HG02571 (cell line): Measurements from ENCODE around the gene PXK.
A peak's percentile ranks its signal among the peaks of the same experiment; 100 is the strongest.
"Not testable (repeated sequence)": the region's sequence is repeated elsewhere in the genome, so short reads cannot be mapped to it uniquely, and the experiment has no call there.

ENCODE experiments used
- ATAC-seq: cut with Tn5 transposase; IDR thresholded peaks from one replicate; pipeline ENCODE4 v1.9.1; 2021; ENCODE audit warnings: mild to moderate bottlenecking, moderate library complexity; ENCODE audit not compliant: unreplicated experiment

PXK gene

GRCh38 chr3:58323529-58324390 lies 8.9 kb upstream of the PXK start:
- ATAC-seq: no peak

GRCh38 chr3:58324391-58325390 lies 8.0 kb upstream of the PXK start:
- ATAC-seq: no peak

- no peak for ATAC-seq
These were observed 7.1 kb upstream of the PXK start for GRCh38 chr3:58325525-58325992.

- no peak for ATAC-seq
These were observed 6.3 kb upstream of the PXK start for GRCh38 chr3:58326267-58326900.

GRCh38 chr3:58329150-58329921 lies 3.4 kb upstream of the PXK start:
- no peak for ATAC-seq

GRCh38 chr3:58329922-58330413 lies 2.7 kb upstream of the PXK start:
- ATAC-seq: no peak

- no peak for ATAC-seq
These were observed 1.0 kb upstream of the PXK start for GRCh38 chr3:58331593-58332152.

GRCh38 chr3:58333206-58334012 lies 717 bp downstream of the PXK start:
- ATAC-seq: peak; percentile 51

- ATAC-seq: no peak
These were observed 1.3 kb downstream of the PXK start for GRCh38 chr3:58334013-58334321.

GRCh38 chr3:58334506-58334884 lies 1.8 kb downstream of the PXK start:
- no peak for ATAC-seq

GRCh38 chr3:58335652-58335947 lies 2.9 kb downstream of the PXK start:
- no peak for ATAC-seq

GRCh38 chr3:58336135-58336882 lies 3.6 kb downstream of the PXK start:
- ATAC-seq: no peak

GRCh38 chr3:58337190-58337589 lies 4.5 kb downstream of the PXK start:
- no peak for ATAC-seq

- not testable (repeated sequence) for ATAC-seq
These were observed 6.5 kb downstream of the PXK start for GRCh38 chr3:58339146-58339545.

- no peak for ATAC-seq
These were observed 8.0 kb downstream of the PXK start for GRCh38 chr3:58340594-58341244.

GRCh38 chr3:58341376-58341775 lies 8.7 kb downstream of the PXK start:
- ATAC-seq: no peak

GRCh38 chr3:58342676-58343075 lies 10.0 kb downstream of the PXK start:
- ATAC-seq: no peak

GRCh38 chr3:58345457-58345856 lies 12.8 kb downstream of the PXK start:
- no peak for ATAC-seq
